AG20443 (cell line): Measurements from ENCODE around the gene GFOD1.

ENCODE experiments used
- DNase-seq: peaks from one replicate; pipeline ENCODE4 v3.0.0; 2012; ENCODE audit warnings: low spot score, mixed read lengths

Gene GFOD1

GRCh38 chr6:13315896-13316295 lies 171.5 kb downstream of the GFOD1 start:
- DNase-seq: no peak

GRCh38 chr6:13314806-13315205 lies 172.6 kb downstream of the GFOD1 start:
- no peak for DNase-seq

- no peak for DNase-seq
Observed at GRCh38 chr6:13311155-13311554, 176.2 kb downstream of the GFOD1 start.

- DNase-seq: no peak
Observed at GRCh38 chr6:13308332-13308731, 179.1 kb downstream of the GFOD1 start.
